NT2/D1 (cell line): Measurements from ENCODE around the gene RSAD1.

Experiments used
- SUZ12 ChIP-seq: IDR thresholded peaks from 2 replicates; pipeline ENCODE4 v1.6.1; 2011; ENCODE audit not compliant: insufficient read length, insufficient read depth; ENCODE audit errors: extremely low read depth
- YY1 ChIP-seq: IDR thresholded peaks from 2 replicates; pipeline ENCODE4 v1.6.1; 2011; ENCODE audit not compliant: insufficient read length, insufficient read depth
- ZNF274 ChIP-seq: IDR thresholded peaks from 2 replicates; pipeline ENCODE4 v1.6.1; 2011; ENCODE audit warnings: mild to moderate bottlenecking, low read depth, low read length

DNA sequence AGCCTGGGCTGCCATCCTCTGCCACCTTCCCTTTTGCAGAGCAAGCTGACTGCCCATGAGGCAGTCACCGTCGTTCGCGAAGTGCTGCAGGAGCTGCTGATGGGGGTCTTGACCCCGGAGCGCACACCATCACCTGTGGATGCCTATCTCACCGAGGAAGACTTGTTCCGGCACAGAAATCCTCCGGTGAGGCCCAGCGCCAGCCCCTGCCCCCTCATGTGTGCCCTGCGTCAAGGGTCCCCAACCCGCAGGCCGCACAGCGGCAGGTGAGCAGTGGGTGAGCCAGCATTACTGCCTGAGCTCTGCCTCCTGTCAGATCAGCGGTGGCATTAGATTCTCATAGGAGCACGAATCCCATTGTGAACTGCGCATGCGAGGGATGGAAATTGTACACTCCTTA is 46.2 kb downstream of the RSAD1 start:
- TF ChIP-seq ZNF274 = no peak
- TF ChIP-seq YY1 = no peak
- no peak for TF ChIP-seq SUZ12
